HepG2 (cell line): ENCODE data around the gene NSFL1C. TPM values are rescaled to one million over a fixed set of nuclear protein-coding genes. Genes with fewer than 3 reads are reported as not detected.
A peak's percentile ranks its signal among the peaks of the same experiment; 100 is the strongest.

Experiments used
- BCL3 ChIP-seq: sonication (generic); formaldehyde crosslinking; IDR thresholded peaks from 2 replicates; pipeline ENCODE4 v1.5.1; 2020; ENCODE audit warnings: mild to moderate bottlenecking, missing genetic modification reagents, moderate library complexity
- EZH2 ChIP-seq: conservative IDR thresholded peaks from 2 replicates; pipeline ENCODE4 v1.6.1; 2012; ENCODE audit warnings: mild to moderate bottlenecking, low read depth, low read length, moderate library complexity
- FOXK1 ChIP-seq: sonication (generic); formaldehyde crosslinking; IDR thresholded peaks from 2 replicates; pipeline ENCODE4 v1.4.0; 2020; ENCODE audit warnings: low read depth, missing genetic modification reagents, borderline replicate concordance
- FUBP1 ChIP-seq: sonication (generic); formaldehyde crosslinking; IDR thresholded peaks from 2 replicates; pipeline ENCODE4 v1.5.1; 2020; ENCODE audit warnings: missing genetic modification reagents, mild to moderate bottlenecking, borderline replicate concordance
- GABPB1 ChIP-seq: IDR thresholded peaks from 2 replicates; pipeline ENCODE4 v1.6.1; 2016; ENCODE audit warnings: mild to moderate bottlenecking, missing genetic modification reagents, moderate library complexity, missing compliant biosample characterization
- GMEB1 ChIP-seq: sonication (generic); formaldehyde crosslinking; IDR thresholded peaks from 2 replicates; pipeline ENCODE4 v1.5.1; 2020; ENCODE audit warnings: missing genetic modification reagents, mild to moderate bottlenecking, borderline replicate concordance
- ISL2 ChIP-seq: sonication (generic); formaldehyde crosslinking; IDR thresholded peaks from 2 replicates; pipeline ENCODE4 v1.5.0; 2020; ENCODE audit warnings: missing genetic modification reagents
- KLF11 ChIP-seq: IDR thresholded peaks from 2 replicates; pipeline ENCODE4 v1.6.1; 2016; ENCODE audit warnings: missing compliant biosample characterization
- MIXL1 ChIP-seq: IDR thresholded peaks from 2 replicates; pipeline ENCODE4 v1.6.1; 2016
- MTERF4 ChIP-seq: sonication (generic); formaldehyde crosslinking; IDR thresholded peaks from 2 replicates; pipeline ENCODE4 v1.8.0; 2023; ENCODE audit warnings: mild to moderate bottlenecking, missing genetic modification reagents
- NFE2L2 ChIP-seq: fragments of 150-350 bp; IDR thresholded peaks from 2 replicates; pipeline ENCODE4 v1.6.1; 2014; ENCODE audit warnings: low read length
- RCOR2 ChIP-seq: IDR thresholded peaks from 2 replicates; pipeline ENCODE4 v1.6.1; 2016; ENCODE audit warnings: missing biosample characterization, missing genetic modification reagents
- STAT6 ChIP-seq: sonication (generic); formaldehyde crosslinking; IDR thresholded peaks from 2 replicates; pipeline ENCODE4 v1.4.0; 2020; ENCODE audit warnings: missing genetic modification reagents, mild to moderate bottlenecking, borderline replicate concordance
- TGIF2 ChIP-seq: IDR thresholded peaks from 2 replicates; pipeline ENCODE4 v1.6.1; 2016; ENCODE audit warnings: control low read depth, missing compliant biosample characterization
- THAP11 ChIP-seq: IDR thresholded peaks from 2 replicates; pipeline ENCODE4 v1.6.1; 2016; ENCODE audit warnings: missing biosample characterization, missing genetic modification reagents
- XRCC5 ChIP-seq: fragments of 200-400 bp; formaldehyde crosslinking; optimal IDR thresholded peaks from 2 replicates; pipeline ENCODE3; 2017; ENCODE audit warnings: mild to moderate bottlenecking, low read length
- ZNF331 ChIP-seq: sonication (generic); formaldehyde crosslinking; IDR thresholded peaks from 2 replicates; pipeline ENCODE4 v1.4.0; 2020; ENCODE audit warnings: missing genetic modification reagents
- ZNF501 ChIP-seq: sonication (generic); formaldehyde crosslinking; IDR thresholded peaks from 2 replicates; pipeline ENCODE4 v1.5.1; 2020; ENCODE audit warnings: mild to moderate bottlenecking, moderate library complexity, missing genetic modification reagents
- ZNF766 ChIP-seq: sonication (generic); formaldehyde crosslinking; IDR thresholded peaks from 2 replicates; pipeline ENCODE4 v1.5.0; 2020; ENCODE audit warnings: missing genetic modification reagents, borderline replicate concordance
- ZNF776 ChIP-seq: sonication (generic); formaldehyde crosslinking; IDR thresholded peaks from 2 replicates; pipeline ENCODE4 v1.4.0; 2020; ENCODE audit warnings: mild to moderate bottlenecking, missing genetic modification reagents
- ZNF781 ChIP-seq: sonication (generic); formaldehyde crosslinking; IDR thresholded peaks from 2 replicates; pipeline ENCODE4 v1.5.1; 2020; ENCODE audit warnings: borderline replicate concordance, mild to moderate bottlenecking, missing genetic modification reagents; ENCODE audit errors: not compliant biosample characterization
- polyA plus RNA-seq, 8 experiments: library from polyadenylated mRNA; depleted of rRNA in 3 of 8; stranded (reverse) in 7 of 8; unstranded in 1 of 8; fragments of >200 nt; fragmentation: Illumina TruSeq in 4 of 8; extraction: Trizol in 4 of 8; gene quantifications; 2 replicates each; pipeline versions ENCODE4 v1.2.1 to v1.2.3, GENCODE V29; 2011 to 2016; ENCODE audit warnings: low read depth in 4 of 8, missing spikeins in 1 of 8, mixed read lengths in 1 of 8; ENCODE audit not compliant: insufficient read depth in 1 of 8
- total RNA-seq, 5 experiments: library from RNA; depleted of rRNA; stranded (reverse); fragments of >200 nt; fragmentation: Illumina TruSeq; extraction: Trizol; gene quantifications; 2 replicates each; pipeline ENCODE4 v1.2.3, GENCODE V29; 2016; ENCODE audit warnings: low read depth in 1 of 5

Gene NSFL1C
- total and polyA plus RNA-seq, 2 of the 13 experiments (the other 11 are each of a cell fraction or from before 2014, with no cell fraction given), result 22.9 to 62.7 TPM

GRCh38 chr20:1466211-1467081 is at the start of gene NSFL1C (continued):
- peak; percentile 96 for TF ChIP-seq GMEB1 (CRISPR knock-in tag)
- peak; percentile 96 for TF ChIP-seq GABPB1 (CRISPR knock-in tag)
- TF ChIP-seq ZNF776, result peak; percentile 99
- no peak for TF ChIP-seq NFE2L2
- no peak for TF ChIP-seq RCOR2
- TF ChIP-seq STAT6 (CRISPR knock-in tag), result peak; percentile 76; the same call in 1 of the 2 replicates
- no peak; the same call in 1 of the 2 replicates for TF ChIP-seq KLF11 (CRISPR knock-in tag)
- TF ChIP-seq BCL3 (CRISPR knock-in tag), result peak; percentile 98
- peak; percentile 95 for TF ChIP-seq ZNF331 (CRISPR knock-in tag)
- peak; percentile 94 for TF ChIP-seq MTERF4 (CRISPR knock-in tag)
- peak; percentile 99 for TF ChIP-seq ZNF766 (CRISPR knock-in tag)
- TF ChIP-seq FOXK1 (CRISPR knock-in tag), result peak; percentile 91
- peak; percentile 85 for TF ChIP-seq ISL2
- TF ChIP-seq TGIF2 (CRISPR knock-in tag), result peak; percentile 67
- TF ChIP-seq ZNF781 (CRISPR knock-in tag), result peak; percentile 86
- peak; percentile 85 for TF ChIP-seq MIXL1 (CRISPR knock-in tag)
- no peak for TF ChIP-seq EZH2
- TF ChIP-seq ZNF501, result peak; percentile 97
- TF ChIP-seq XRCC5, result peak; percentile 100
- TF ChIP-seq THAP11 (CRISPR knock-in tag), result peak; percentile 96
- peak; percentile 91; the same call in 1 of the 2 replicates for TF ChIP-seq FUBP1 (CRISPR knock-in tag)
